ENCODE results near the gene RAB36.

Gene RAB36

GRCh38 chr22:23190526-23190925 lies 45.2 kb downstream of the RAB36 start:
- ATAC-seq (ENCODE audit: insufficient read depth, low read depth) (no peak), DNase-seq (no peak)
- no peak overlapping the region; the same call in 1 of the 2 replicates for H3K27ac ChIP-seq (ENCODE audit: low read length)
- no peak overlapping the region for H3K9ac ChIP-seq (ENCODE audit: low read depth, low read length)
- H3K4me2 ChIP-seq (ENCODE audit: insufficient read depth, low read length): no peak overlapping the region
- no peak overlapping the region for H3K4me3 ChIP-seq (ENCODE audit: low read depth in 1 of 2, low read length in 2 of 2)
- TF ChIP-seq CTCF (IDR thresholded peaks at IDR 0.05; ENCODE audit: borderline replicate concordance, extremely low read depth, low read length, poor library complexity, severe bottlenecking): no peak
- no peak for TF ChIP-seq EZH2 (IDR thresholded peaks at IDR 0.05; ENCODE audit: borderline replicate concordance, low read depth, low read length, severe bottlenecking)
- no peak overlapping the region for H2AFZ ChIP-seq (ENCODE audit: low read depth, low read length)
- no peaks in the 10 kb centered on the region for H3K27me3 ChIP-seq (ENCODE audit: insufficient read depth, low read length, poor library complexity)
- H3K79me2 ChIP-seq (ENCODE audit: insufficient read depth, low read length): peaks cover 95% of the 10 kb centered on the region
- H3K36me3 ChIP-seq (ENCODE audit: insufficient read depth, low read length): peaks cover 46% of the 10 kb centered on the region
- H4K20me1 ChIP-seq (ENCODE audit: insufficient read depth, low read length): peaks cover 67% of the 10 kb centered on the region
- peaks cover 8% of the 10 kb centered on the region; the same call in 1 of the 2 replicates for H3K4me1 ChIP-seq (ENCODE audit: insufficient read depth, low read length)
- no peaks in the 10 kb centered on the region for H3K9me3 ChIP-seq (ENCODE audit: insufficient read depth, low read length, severe bottlenecking)

- no peak for ATAC-seq (ENCODE audit: insufficient read depth, low read depth)
Measured at GRCh38 chr22:23192133-23192532, 46.9 kb downstream of the RAB36 start.

GRCh38 chr22:23192558-23192957 lies 47.3 kb downstream of the RAB36 start:
- H3K4me3 ChIP-seq (ENCODE audit: low read depth in 1 of 2, low read length in 2 of 2): no peak overlapping the region
- H3K4me2 ChIP-seq (ENCODE audit: insufficient read depth, low read length): no peak overlapping the region
- H3K9me3 ChIP-seq (ENCODE audit: insufficient read depth, low read length, severe bottlenecking): no peaks in the 10 kb centered on the region
- no peak for DNase-seq
- no peak overlapping the region for H3K9ac ChIP-seq (ENCODE audit: low read depth, low read length)
- H2AFZ ChIP-seq (ENCODE audit: low read depth, low read length): no peak overlapping the region
- no peaks in the 10 kb centered on the region for H3K27me3 ChIP-seq (ENCODE audit: insufficient read depth, low read length, poor library complexity)
- H3K79me2 ChIP-seq (ENCODE audit: insufficient read depth, low read length): peaks cover 95% of the 10 kb centered on the region
- TF ChIP-seq CTCF (IDR thresholded peaks at IDR 0.05; ENCODE audit: borderline replicate concordance, extremely low read depth, low read length, poor library complexity, severe bottlenecking) (no peak), EZH2 (IDR thresholded peaks at IDR 0.05; ENCODE audit: borderline replicate concordance, low read depth, low read length, severe bottlenecking) (no peak)
- H3K4me1 ChIP-seq (ENCODE audit: insufficient read depth, low read length): no peaks in the 10 kb centered on the region
- no peak for ATAC-seq (ENCODE audit: insufficient read depth, low read depth)
- H3K27ac ChIP-seq (ENCODE audit: low read length): peak overlapping the region; percentile 27; the same call in 1 of the 2 replicates
- peaks cover 68% of the 10 kb centered on the region for H4K20me1 ChIP-seq (ENCODE audit: insufficient read depth, low read length)
- H3K36me3 ChIP-seq (ENCODE audit: insufficient read depth, low read length): peaks cover 53% of the 10 kb centered on the region

More at GRCh38 chr22:23192133-23192532, 46.9 kb downstream of the RAB36 start:
- Histone ChIP-seq H4K20me1 (ENCODE audit: insufficient read depth, low read length) (peaks cover 67% of the 10 kb centered on the region), H3K9me3 (ENCODE audit: insufficient read depth, low read length, severe bottlenecking) (no peaks in the 10 kb centered on the region), H3K4me2 (ENCODE audit: insufficient read depth, low read length) (no peak overlapping the region), H3K4me3 (ENCODE audit: low read depth in 1 of 2, low read length in 2 of 2) (no peak overlapping the region), H2AFZ (ENCODE audit: low read depth, low read length) (no peak overlapping the region), H3K27ac (ENCODE audit: low read length) (peak overlapping the region; percentile 27; the same call in 1 of the 2 replicates), H3K36me3 (ENCODE audit: insufficient read depth, low read length) (peaks cover 51% of the 10 kb centered on the region), H3K4me1 (ENCODE audit: insufficient read depth, low read length) (no peaks in the 10 kb centered on the region), H3K79me2 (ENCODE audit: insufficient read depth, low read length) (peaks cover 95% of the 10 kb centered on the region), H3K27me3 (ENCODE audit: insufficient read depth, low read length, poor library complexity) (no peaks in the 10 kb centered on the region), H3K9ac (ENCODE audit: low read depth, low read length) (no peak overlapping the region)
- no peak for DNase-seq
- TF ChIP-seq CTCF (IDR thresholded peaks at IDR 0.05; ENCODE audit: borderline replicate concordance, extremely low read depth, low read length, poor library complexity, severe bottlenecking) (no peak), EZH2 (IDR thresholded peaks at IDR 0.05; ENCODE audit: borderline replicate concordance, low read depth, low read length, severe bottlenecking) (no peak)
